ENCODE measurements around the gene PDZD8. TPM values are rescaled to one million over a fixed set of nuclear protein-coding genes. Genes with fewer than 3 reads are reported as not detected.

PDZD8 gene
- total and polyA plus RNA-seq, 2 experiments from 2014 or later: 4.7 to 12.9 TPM

GRCh38 chr10:117266400-117266799 lies 108.8 kb downstream of the PDZD8 start:
- no peaks in the 10 kb centered on the region for H3K27me3 ChIP-seq
- DNase-seq (ENCODE audit: low read depth in 1 of 2, low spot score in 1 of 2): no peak
- no peak overlapping the region for H3K27ac ChIP-seq
- H3K36me3 ChIP-seq: no peaks in the 10 kb centered on the region
- TF ChIP-seq, protein P1, sequence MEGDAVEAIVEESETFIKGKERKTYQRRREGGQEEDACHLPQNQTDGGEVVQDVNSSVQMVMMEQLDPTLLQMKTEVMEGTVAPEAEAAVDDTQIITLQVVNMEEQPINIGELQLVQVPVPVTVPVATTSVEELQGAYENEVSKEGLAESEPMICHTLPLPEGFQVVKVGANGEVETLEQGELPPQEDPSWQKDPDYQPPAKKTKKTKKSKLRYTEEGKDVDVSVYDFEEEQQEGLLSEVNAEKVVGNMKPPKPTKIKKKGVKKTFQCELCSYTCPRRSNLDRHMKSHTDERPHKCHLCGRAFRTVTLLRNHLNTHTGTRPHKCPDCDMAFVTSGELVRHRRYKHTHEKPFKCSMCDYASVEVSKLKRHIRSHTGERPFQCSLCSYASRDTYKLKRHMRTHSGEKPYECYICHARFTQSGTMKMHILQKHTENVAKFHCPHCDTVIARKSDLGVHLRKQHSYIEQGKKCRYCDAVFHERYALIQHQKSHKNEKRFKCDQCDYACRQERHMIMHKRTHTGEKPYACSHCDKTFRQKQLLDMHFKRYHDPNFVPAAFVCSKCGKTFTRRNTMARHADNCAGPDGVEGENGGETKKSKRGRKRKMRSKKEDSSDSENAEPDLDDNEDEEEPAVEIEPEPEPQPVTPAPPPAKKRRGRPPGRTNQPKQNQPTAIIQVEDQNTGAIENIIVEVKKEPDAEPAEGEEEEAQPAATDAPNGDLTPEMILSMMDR (IDR thresholded peaks at IDR 0.05; ENCODE audit: low read depth, low read length): no peak
- H3K4me1 ChIP-seq (ENCODE audit: low read depth): peaks cover 1% of the 10 kb centered on the region
- no peaks in the 10 kb centered on the region for H3K9me3 ChIP-seq (ENCODE audit: low read depth)
- no peak overlapping the region for H3K4me3 ChIP-seq

DNA sequence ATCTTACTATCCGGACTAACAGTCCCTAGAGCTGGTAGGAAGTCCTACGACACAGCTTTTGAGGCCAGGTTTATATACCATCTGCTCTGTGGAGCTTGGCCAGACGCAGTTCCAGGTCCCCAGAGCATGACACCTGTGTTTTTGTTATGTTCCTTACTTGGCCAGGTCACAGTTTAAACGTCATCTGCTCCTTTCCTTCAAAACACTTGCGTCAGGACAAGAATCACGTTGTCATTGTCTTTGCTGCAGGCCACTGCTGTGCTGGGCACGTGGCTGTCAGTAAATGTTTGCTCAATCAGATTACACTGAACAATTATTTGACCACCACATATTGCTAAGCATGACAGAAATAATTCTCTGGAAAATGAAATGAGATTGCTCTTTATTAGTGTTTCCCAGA lies 110.5 kb downstream of the PDZD8 start:
- H3K27ac ChIP-seq: no peak overlapping the region
- H3K27me3 ChIP-seq: no peaks in the 10 kb centered on the region
- peaks cover 17% of the 10 kb centered on the region for H3K4me1 ChIP-seq (ENCODE audit: low read depth)
- no peaks in the 10 kb centered on the region for H3K9me3 ChIP-seq (ENCODE audit: low read depth)
- no peak overlapping the region for H3K4me3 ChIP-seq
- no peak for DNase-seq (ENCODE audit: low read depth in 1 of 2, low spot score in 1 of 2)
- no peaks in the 10 kb centered on the region for H3K36me3 ChIP-seq
- TF ChIP-seq, protein P1 (IDR thresholded peaks at IDR 0.05; ENCODE audit: low read depth, low read length): no peak

DNA sequence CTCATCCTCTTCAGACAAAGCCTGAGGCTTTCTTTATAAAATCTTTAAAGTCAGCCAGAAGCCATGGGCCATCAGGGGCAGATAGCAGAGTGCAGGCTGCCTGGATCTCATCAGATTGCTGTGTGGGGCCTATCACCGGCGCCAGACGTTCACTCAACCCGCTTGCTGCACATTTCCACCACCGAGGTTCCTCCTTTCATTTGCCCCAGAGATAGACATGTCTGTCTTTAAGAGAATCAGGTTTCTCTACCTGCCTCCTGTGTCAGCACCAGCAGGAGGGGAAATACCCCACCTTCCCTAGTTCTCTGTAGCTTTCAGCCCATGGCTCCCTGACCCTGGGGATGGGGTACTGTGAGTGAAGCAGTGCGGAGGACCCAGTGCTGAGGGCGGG lies 112.3 kb downstream of the PDZD8 start:
- Histone ChIP-seq H3K27me3 (no peaks in the 10 kb centered on the region), H3K4me1 (ENCODE audit: low read depth) (peaks cover 20% of the 10 kb centered on the region), H3K4me3 (no peak overlapping the region), H3K9me3 (ENCODE audit: low read depth) (no peaks in the 10 kb centered on the region), H3K36me3 (no peaks in the 10 kb centered on the region), H3K27ac (no peak overlapping the region)
- TF ChIP-seq, protein P1 (IDR thresholded peaks at IDR 0.05; ENCODE audit: low read depth, low read length): no peak
- DNase-seq (ENCODE audit: low read depth in 1 of 2, low spot score in 1 of 2): no peak

DNA sequence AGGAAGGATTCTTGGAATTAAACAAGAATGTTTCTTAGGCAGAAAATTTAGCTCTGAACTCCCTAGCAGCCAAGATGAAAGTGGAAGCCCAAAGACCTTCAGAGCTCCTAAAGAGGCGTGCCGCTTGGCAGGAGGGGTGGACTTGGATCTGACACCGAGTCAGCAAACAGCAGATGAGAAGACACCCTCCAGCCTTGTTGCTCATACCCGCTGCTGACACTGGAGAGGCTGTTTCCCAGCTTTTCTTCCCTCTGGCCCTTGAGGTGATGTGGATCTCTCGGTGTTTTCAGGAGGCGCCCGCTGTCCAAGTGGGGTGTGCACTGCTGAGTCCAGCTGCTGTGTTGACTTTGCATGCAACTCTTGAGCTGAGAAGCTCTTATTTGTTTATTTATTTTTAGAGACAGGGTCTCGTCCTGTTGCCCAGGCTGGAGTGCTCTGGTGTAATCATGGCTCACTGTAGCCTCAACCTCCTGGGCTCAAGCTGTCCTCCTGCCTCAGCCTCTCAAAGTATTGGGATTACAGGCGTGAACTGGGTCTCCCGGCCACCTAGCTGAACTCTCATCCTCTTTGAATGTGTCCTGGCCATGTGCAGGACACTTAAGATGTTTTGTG lies 112.8 kb downstream of the PDZD8 start:
- Histone ChIP-seq H3K36me3 (no peaks in the 10 kb centered on the region), H3K27me3 (no peaks in the 10 kb centered on the region), H3K9me3 (ENCODE audit: low read depth) (no peaks in the 10 kb centered on the region), H3K4me1 (ENCODE audit: low read depth) (peaks cover 20% of the 10 kb centered on the region), H3K27ac (no peak overlapping the region), H3K4me3 (no peak overlapping the region)
- DNase-seq (ENCODE audit: low read depth in 1 of 2, low spot score in 1 of 2): no peak
- TF ChIP-seq, protein P1 (IDR thresholded peaks at IDR 0.05; ENCODE audit: low read depth, low read length): no peak

GRCh38 chr10:117261501-117261900 lies 113.7 kb downstream of the PDZD8 start:
- H3K27ac ChIP-seq: no peak overlapping the region
- no peak for DNase-seq (ENCODE audit: low read depth in 1 of 2, low spot score in 1 of 2)
- TF ChIP-seq, protein P1 (IDR thresholded peaks at IDR 0.05; ENCODE audit: low read depth, low read length): no peak

More at GRCh38 chr10:117261501-117261900, 113.7 kb downstream of the PDZD8 start:
- Histone ChIP-seq H3K4me3 (no peak overlapping the region), H3K27me3 (no peaks in the 10 kb centered on the region), H3K4me1 (ENCODE audit: low read depth) (peaks cover 20% of the 10 kb centered on the region), H3K36me3 (no peaks in the 10 kb centered on the region), H3K9me3 (ENCODE audit: low read depth) (no peaks in the 10 kb centered on the region)
